Thymus (tissue), 11 donors: ENCODE data around the gene ADGRB2. TPM values are rescaled to one million over a fixed set of nuclear protein-coding genes. Genes with fewer than 3 reads are reported as not detected.
A peak's percentile ranks its signal among the peaks of the same experiment; 100 is the strongest.

Source experiments
- DNase-seq, 9 donors: peaks; one replicate each; pipeline ENCODE4 v3.0.0-alpha.2; 2013; ENCODE audit warnings: low spot score in 9 of 9, low read depth in 6 of 9, missing footprints in 1 of 9
- H3K27ac ChIP-seq, 2 donors: one replicate each; pipeline ENCODE4 v1.5.1; 2013; ENCODE audit warnings: control low read depth in 1 of 2, low read depth in 1 of 2, low read length in 1 of 2, mild to moderate bottlenecking in 1 of 2, moderate library complexity in 1 of 2
- H3K27me3 ChIP-seq, 2 donors: one replicate each; pipeline ENCODE4 v1.5.1; 2013; ENCODE audit warnings: low read length in 1 of 2; ENCODE audit not compliant: control insufficient read depth in 2 of 2, insufficient read depth in 1 of 2
- H3K36me3 ChIP-seq, 2 donors: one replicate each; pipeline ENCODE4 v1.5.1; 2013; ENCODE audit warnings: low read length in 1 of 2, mild to moderate bottlenecking in 1 of 2, moderate library complexity in 1 of 2; ENCODE audit not compliant: control insufficient read depth in 2 of 2, insufficient read depth in 2 of 2
- H3K4me1 ChIP-seq, 2 donors: one replicate each; pipeline ENCODE4 v1.5.1; 2013; ENCODE audit warnings: low read length in 2 of 2; ENCODE audit not compliant: control insufficient read depth in 2 of 2, insufficient read depth in 2 of 2
- H3K4me3 ChIP-seq, 2 donors: one replicate each; pipeline ENCODE4 v1.5.1; 2013; ENCODE audit warnings: low read length in 2 of 2, control low read depth in 1 of 2, mild to moderate bottlenecking in 1 of 2
- H3K9me3 ChIP-seq, 2 donors: one replicate each; pipeline ENCODE4 v1.5.1; 2013; ENCODE audit warnings: low read length in 1 of 2, mild to moderate bottlenecking in 1 of 2; ENCODE audit not compliant: control insufficient read depth in 2 of 2, insufficient read depth in 1 of 2
- WGBS: extraction: QIAGEN DNeasy Blood & Tissue Kit; methylation state at CpG from one replicate; pipeline ENCODE4 v1.1.7; 2013; 5-methylcytosine and 5-hydroxymethylcytosine counted together
- polyA plus RNA-seq: library from polyadenylated mRNA; stranded (reverse); fragments of 200-250 nt; gene quantifications from one replicate; pipeline ENCODE4 v1.2.3, GENCODE V29; 2013
- total RNA-seq: library from RNA; stranded (reverse); fragments of 120-200 nt; gene quantifications from one replicate; pipeline ENCODE4 v1.2.4, GENCODE V29; 2013
- donor health status: healthy.

ADGRB2 gene
- total and polyA plus RNA-seq, 2 donors = 6.0 to 24.4 TPM

GRCh38 chr1:31791131-31791858 is 27.2 kb upstream of the ADGRB2 start:
- no peaks in the 10 kb centered on the region for H3K36me3 ChIP-seq
- WGBS = 97% methylated on average over 13 of the region's 13 CpGs
- H3K4me3 ChIP-seq = no peak overlapping the region
- no peak overlapping the region for H3K27ac ChIP-seq
- DNase-seq = no peak
- peaks cover 0 to 2% of the 10 kb centered on the region in 2 donors for H3K9me3 ChIP-seq
- H3K27me3 ChIP-seq = no peaks in the 10 kb centered on the region
- peaks cover 27 to 67% of the 10 kb centered on the region in 2 donors for H3K4me1 ChIP-seq

- Histone ChIP-seq H3K9me3 (peaks cover 0 to 2% of the 10 kb centered on the region in 2 donors), H3K27ac (no peak overlapping the region), H3K27me3 (no peaks in the 10 kb centered on the region), H3K36me3 (no peaks in the 10 kb centered on the region), H3K4me3 (no peak overlapping the region), H3K4me1 (peaks cover 27 to 67% of the 10 kb centered on the region in 2 donors)
- WGBS = 95% methylated on average over 11 of the region's 11 CpGs
- DNase-seq = no peak
Observed at GRCh38 chr1:31790641-31791091, 26.5 kb upstream of the ADGRB2 start.

- DNase-seq = no peak
- Histone ChIP-seq H3K4me1 (peaks cover 27 to 67% of the 10 kb centered on the region in 2 donors), H3K27me3 (no peaks in the 10 kb centered on the region), H3K9me3 (peaks cover 0 to 2% of the 10 kb centered on the region in 2 donors), H3K4me3 (no peak overlapping the region), H3K27ac (peak overlapping the region in 1 of 2 donors; percentile 85), H3K36me3 (no peaks in the 10 kb centered on the region)
- WGBS = 90% methylated on average over 3 of the region's 3 CpGs
Observed at GRCh38 chr1:31790140-31790539, 26.0 kb upstream of the ADGRB2 start.

- 6% methylated on average over 26 of the region's 26 CpGs for WGBS
- Histone ChIP-seq H3K4me3 (peak overlapping the region; percentile 55 to 68), H3K36me3 (no peaks in the 10 kb centered on the region), H3K9me3 (peaks cover 0 to 2% of the 10 kb centered on the region in 2 donors), H3K27me3 (no peaks in the 10 kb centered on the region), H3K4me1 (peaks cover 27 to 65% of the 10 kb centered on the region in 2 donors), H3K27ac (peak overlapping the region; percentile 58 to 85)
- DNase-seq = peak; percentile 71 to 95 (median 91)
Observed at GRCh38 chr1:31789259-31790065, 25.3 kb upstream of the ADGRB2 start.

GRCh38 chr1:31788825-31789256 is 24.7 kb upstream of the ADGRB2 start:
- WGBS = under 1% methylated on average over 22 of the region's 22 CpGs
- DNase-seq = peak in 3 of 9 donors; percentile 45 to 52 (median 48)
- H3K4me1 ChIP-seq = peaks cover 27 to 61% of the 10 kb centered on the region in 2 donors
- peak overlapping the region; percentile 33 to 79 for H3K27ac ChIP-seq
- no peaks in the 10 kb centered on the region for H3K27me3 ChIP-seq
- H3K36me3 ChIP-seq = no peaks in the 10 kb centered on the region
- peaks cover 0 to 2% of the 10 kb centered on the region in 2 donors for H3K9me3 ChIP-seq
- H3K4me3 ChIP-seq = peak overlapping the region; percentile 55 to 68

- 7% methylated on average over 39 of the region's 39 CpGs for WGBS
- H3K27me3 ChIP-seq = no peaks in the 10 kb centered on the region
Observed at GRCh38 chr1:31788138-31788824, 24.1 kb upstream of the ADGRB2 start.

GRCh38 chr1:31787786-31788137 is 23.6 kb upstream of the ADGRB2 start:
- peak overlapping the region in 1 of 2 donors; percentile 79 for H3K27ac ChIP-seq
- no peaks in the 10 kb centered on the region for H3K9me3 ChIP-seq
- peaks cover 27 to 54% of the 10 kb centered on the region in 2 donors for H3K4me1 ChIP-seq
- no peaks in the 10 kb centered on the region for H3K36me3 ChIP-seq
- WGBS = 93% methylated on average over 1 of the region's 1 CpG
- H3K4me3 ChIP-seq = no peak overlapping the region
- DNase-seq = no peak
- no peaks in the 10 kb centered on the region for H3K27me3 ChIP-seq

More at GRCh38 chr1:31788138-31788824, 24.1 kb upstream of the ADGRB2 start:
- peak; percentile 78 to 94 (median 87) for DNase-seq
- peak overlapping the region; percentile 33 to 79 for H3K27ac ChIP-seq
- H3K36me3 ChIP-seq = no peaks in the 10 kb centered on the region
- H3K9me3 ChIP-seq = peaks cover 0 to under 1% of the 10 kb centered on the region in 2 donors
- peak overlapping the region; percentile 55 to 68 for H3K4me3 ChIP-seq
- H3K4me1 ChIP-seq = peaks cover 27 to 56% of the 10 kb centered on the region in 2 donors

GRCh38 chr1:31787261-31787660 is 23.1 kb upstream of the ADGRB2 start:
- no peak overlapping the region for H3K4me3 ChIP-seq
- H3K4me1 ChIP-seq = peaks cover 27 to 54% of the 10 kb centered on the region in 2 donors
- 96% methylated on average over 3 of the region's 3 CpGs for WGBS
- DNase-seq = no peak
- no peaks in the 10 kb centered on the region for H3K9me3 ChIP-seq
- H3K27ac ChIP-seq = no peak overlapping the region
- H3K27me3 ChIP-seq = no peaks in the 10 kb centered on the region
- no peaks in the 10 kb centered on the region for H3K36me3 ChIP-seq
